ENCODE measurements around the gene PDK4.
"Not testable (repeated sequence)": the region's sequence is repeated elsewhere in the genome, so short reads cannot be mapped to it uniquely, and the experiment has no call there.

PDK4 gene

DNA sequence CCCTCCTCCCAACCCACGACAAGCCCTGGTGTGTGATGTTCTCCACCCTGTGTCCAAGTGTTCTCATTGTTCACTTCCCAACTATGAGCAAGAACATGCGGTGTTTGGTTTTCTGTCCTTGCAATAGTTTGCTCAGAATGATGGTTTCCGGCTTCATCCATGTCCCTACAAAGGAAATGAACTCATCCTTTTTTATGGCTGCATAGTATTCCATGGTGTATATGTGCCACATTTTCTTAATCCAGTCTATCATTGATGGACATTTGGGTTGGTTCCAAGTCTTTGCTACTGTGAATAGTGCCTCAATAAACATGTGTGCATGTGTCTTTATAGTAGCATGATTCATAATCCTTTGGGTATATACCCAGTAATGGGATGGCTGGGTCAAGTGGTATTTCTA is 8.5 kb upstream of the PDK4 start:
- DNase-seq (ENCODE audit: low read depth), result not testable (repeated sequence)

DNA sequence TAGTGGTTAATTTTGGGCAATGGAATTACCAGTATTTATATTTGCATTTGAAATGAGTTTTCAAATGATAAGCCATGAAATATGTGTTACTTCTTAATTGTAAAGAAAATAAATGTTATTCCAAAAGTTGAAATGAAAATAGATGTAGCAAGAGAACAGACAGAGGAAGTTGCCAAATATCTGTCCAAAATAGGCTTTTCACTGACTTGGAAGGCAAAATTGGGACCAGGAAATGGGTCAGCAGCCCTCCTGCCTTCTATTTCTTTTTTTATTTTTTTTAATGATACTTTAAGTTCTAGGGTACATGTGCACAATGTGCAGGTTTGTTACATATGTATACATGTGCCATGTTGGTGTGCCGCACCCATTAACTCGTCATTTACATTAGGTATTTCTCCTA is 8.1 kb upstream of the PDK4 start:
- DNase-seq (ENCODE audit: low read depth), result not testable (repeated sequence)

DNA sequence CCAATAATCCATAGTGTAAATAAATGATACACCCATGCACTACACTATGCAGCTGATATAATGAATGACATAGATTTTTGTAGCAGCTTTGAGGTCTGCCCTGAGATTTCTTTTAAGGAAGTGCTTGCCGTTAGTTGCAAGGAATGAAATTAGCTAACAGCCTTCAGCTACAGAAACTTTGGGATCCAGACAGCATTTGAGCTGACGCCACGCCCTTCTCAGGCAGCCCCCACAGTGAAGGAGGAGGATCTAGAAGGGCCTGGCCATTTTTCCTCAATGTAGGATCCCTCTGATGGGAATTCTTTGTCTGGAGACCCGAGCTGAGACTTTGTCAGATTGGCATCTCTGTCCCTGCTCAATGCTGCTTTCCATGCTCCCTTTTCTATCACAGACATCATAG is 6.1 kb upstream of the PDK4 start:
- no peak for DNase-seq (ENCODE audit: low read depth)

DNA sequence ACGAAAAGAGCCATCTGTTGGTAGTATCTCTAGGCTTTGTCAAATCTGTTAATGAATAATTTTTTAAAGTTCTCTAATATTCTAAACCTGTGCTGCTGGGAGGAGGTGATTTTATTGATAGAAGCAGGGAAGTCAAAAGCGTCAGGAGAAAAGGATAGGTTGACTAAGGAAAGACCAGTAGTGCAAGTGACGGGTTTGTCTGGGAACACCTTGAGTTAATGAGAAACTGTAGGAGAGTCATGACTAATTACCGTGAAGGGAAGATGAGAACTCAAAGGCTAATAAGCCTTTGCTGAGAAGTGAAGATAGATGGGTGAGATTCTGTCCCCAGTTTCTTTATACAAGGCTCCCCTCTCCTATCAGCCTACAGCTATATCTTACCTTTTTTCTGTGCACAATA is 5.0 kb upstream of the PDK4 start:
- DNase-seq (ENCODE audit: low read depth), result no peak

DNA sequence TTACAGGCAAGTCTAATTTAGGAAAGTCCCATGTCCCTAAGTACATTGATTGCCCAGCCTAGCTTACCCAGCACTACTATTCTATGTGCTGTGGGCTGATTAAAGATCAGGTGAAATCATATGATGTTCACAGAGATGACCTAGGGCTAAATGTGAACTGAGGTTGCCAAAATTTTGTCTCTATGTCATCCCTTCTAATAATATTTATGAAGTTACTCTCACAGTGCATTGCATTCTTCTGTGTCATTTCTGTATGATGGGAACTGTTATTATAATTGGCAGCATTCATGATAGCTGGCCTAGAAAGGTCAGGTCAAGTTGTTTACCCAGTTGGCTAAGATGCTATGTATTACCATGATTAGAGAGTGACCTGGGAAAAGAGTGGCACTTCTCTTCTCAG is 2.8 kb upstream of the PDK4 start:
- DNase-seq (ENCODE audit: low read depth), result no peak

DNA sequence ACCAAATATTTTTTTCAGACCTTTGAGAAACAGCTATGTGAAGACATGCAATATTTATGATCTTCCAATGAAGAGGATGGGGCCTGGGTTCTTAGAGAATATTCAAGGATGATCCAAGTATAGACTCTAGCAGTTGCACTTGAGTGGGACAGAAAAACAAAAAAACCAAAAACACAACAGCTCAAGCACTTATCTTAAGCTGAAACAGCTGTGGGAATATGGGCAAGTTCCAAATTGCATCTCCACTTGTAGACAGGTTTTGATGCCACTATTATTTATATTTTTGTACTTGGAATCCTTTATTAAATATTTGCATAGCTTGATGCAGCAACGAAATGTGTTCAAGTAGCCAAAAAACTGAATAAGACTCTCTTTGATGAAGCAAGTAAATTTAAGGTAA is 2.2 kb upstream of the PDK4 start:
- no peak for DNase-seq (ENCODE audit: low read depth)

DNA sequence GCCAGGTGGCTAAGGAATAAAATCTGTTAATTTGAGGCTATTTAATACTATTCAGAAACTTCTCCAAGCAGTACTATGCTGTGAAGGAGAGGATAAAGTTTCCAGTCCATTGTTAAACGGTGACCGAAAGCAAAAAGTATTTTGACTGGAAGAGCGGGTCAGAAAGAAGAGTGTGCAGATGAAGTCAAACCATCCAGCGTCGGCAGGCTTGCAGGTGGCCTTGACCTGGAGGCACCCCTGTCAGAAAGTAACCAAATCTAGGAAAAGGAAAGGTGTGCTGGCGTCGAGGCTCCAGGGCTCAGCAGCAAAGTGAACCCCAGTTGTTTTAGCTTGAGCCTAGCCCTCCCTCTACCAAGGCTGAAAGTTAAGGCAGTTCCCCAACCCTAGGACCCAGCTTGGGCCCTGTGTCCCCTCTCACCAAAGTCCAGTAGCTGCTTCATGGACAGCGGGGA is 544 bp downstream of the PDK4 start:
- DNase-seq (ENCODE audit: low read depth), result no peak

DNA sequence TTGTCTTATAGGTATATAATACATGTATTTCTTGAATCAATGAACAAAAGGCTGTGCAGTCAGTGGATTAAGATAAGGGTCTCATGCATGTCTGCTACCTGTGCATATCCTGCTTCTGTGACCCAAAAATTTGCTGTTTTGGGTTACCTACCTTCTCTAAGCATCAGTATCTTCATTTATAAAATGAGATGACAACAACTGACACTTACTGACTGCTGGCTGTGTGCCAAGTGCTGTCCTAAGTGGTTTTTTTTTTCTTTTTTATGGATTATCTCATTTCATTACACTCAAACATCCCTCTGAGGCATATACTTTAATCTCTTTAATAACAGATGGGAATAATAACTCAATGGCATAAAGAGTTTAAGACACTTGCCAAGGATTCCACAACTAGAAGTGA is 2.1 kb downstream of the PDK4 start:
- no peak for DNase-seq (ENCODE audit: low read depth)

DNA sequence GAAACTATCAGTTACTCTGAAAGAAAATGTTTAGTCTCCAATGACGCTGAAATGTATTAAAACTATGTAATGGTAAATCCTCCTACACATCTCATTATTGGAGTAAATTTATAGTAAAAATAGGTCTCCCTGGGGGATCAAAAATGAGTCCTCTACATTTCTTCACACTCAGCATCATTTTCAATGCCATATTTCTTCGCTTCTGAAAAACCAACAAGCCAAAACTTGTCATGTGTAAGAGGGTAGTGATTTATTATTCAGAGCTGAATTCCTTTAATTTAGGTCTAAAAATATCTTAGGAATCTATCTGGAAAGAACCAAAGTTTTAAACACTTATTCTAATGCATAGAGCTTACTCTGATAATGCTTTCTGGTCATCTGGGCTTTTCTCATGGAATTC is 3.0 kb downstream of the PDK4 start:
- no peak for DNase-seq (ENCODE audit: low read depth)

DNA sequence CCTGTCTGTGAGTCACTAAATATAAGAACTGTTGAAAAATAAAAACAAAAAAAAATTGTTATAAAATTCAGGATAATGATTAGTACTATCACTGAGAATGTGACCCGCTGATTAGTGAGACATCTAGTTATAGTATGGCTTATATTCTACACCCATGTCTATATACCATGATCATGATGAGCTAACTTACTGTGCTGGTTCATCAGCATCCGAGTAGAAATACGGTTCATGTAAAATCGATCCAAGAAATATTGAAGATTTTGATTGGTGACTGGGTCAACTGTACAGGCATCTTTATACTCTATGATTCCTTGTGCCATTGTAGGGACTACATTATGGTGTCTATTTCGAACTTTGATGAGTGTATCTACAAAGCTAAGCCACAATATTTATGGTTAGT is 3.7 kb downstream of the PDK4 start:
- no peak for DNase-seq (ENCODE audit: low read depth)

DNA sequence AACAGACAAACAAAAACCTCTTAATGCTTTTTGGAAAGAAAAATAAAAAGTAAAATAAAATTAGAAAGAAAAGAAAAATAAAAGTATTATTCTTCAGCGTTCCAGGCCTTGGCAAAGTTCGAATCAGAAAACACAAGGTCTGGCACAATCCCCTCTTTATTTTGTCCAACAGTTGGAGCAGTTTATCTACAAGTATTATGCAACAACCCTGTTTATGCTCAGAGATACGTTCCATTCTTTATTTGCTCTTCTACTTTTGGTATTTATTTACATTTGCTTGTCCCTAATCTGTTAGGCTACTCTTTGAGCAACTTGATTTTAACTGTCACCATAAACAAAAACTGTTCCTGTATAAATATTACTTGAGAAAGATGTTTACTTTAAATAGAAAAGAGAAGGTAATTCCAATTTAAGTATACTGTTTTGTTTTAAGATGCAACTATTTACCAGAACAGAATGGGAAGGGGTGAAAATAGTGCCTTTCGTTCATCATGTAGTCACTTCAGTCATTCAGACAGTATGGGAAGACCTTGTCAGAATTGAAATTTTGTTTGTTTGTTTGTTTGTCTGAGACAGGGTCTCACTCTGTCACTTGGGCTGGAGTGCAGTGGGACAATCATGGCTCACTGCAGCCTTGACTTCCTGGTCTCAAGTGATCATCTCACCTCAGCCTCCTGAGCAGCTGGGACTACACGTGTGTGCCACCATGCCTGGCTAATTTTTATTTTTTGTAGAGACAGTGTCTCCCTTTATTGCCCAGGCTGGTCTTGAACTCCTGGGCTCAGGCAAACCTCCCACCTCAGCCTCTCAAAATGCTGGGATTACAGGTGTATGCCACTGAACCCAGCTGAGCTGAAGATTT is 5.7 kb downstream of the PDK4 start:
- DNase-seq (ENCODE audit: low read depth), result no peak

DNA sequence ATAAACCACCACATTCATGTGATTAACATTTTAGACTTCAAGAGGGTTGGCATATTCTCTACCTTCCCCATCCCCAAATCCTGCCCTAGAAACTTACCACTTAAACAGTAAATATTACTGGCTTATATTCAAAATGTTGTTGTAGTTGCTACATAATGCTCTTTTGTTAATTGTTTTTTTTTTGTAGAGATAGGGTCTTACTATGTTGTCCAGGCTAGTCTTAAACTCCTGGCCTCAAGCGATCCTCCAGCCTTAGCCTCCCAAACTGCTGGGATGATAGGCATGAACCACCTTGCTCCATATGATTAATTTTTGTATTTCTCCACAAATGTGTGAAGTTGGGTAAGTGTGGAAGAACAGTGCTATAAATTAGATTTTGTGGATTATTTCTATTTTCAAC is 6.5 kb downstream of the PDK4 start:
- no peak for DNase-seq (ENCODE audit: low read depth)

DNA sequence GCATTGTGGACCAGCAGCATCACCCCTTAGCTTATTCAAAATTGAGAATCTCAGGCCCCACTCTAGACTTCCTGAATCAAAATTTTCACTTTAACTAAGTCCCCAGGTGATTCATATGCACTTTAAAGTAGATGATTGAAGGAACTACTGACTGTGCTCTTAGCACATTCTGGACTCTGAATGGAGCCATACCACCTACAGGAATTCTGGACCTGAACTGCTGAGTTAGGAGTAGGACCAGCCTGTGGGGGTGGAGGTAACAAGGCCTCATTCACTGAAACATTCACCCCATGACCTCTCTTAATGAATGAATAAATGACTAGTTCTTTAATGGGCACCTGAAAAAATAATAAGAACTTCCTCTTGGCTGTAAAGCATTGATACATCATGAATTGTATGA is 7.3 kb downstream of the PDK4 start:
- no peak for DNase-seq (ENCODE audit: low read depth)

DNA sequence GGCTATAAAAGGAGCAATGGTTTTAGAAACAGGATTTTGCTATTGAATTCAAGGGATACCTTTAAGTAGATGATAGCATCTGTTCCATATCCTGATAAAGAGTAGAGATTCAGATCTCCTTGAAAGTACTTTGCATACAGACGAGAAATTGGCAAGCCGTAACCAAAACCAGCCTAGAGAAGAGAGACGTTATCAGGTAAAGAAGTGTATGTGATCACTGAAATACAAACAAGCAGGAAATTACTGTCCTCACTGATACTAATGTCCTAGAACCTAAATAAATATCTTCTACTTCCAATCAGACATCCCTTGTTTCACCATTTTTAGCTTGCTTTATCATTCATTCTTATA is 9.4 kb downstream of the PDK4 start:
- no peak for DNase-seq (ENCODE audit: low read depth)

DNA sequence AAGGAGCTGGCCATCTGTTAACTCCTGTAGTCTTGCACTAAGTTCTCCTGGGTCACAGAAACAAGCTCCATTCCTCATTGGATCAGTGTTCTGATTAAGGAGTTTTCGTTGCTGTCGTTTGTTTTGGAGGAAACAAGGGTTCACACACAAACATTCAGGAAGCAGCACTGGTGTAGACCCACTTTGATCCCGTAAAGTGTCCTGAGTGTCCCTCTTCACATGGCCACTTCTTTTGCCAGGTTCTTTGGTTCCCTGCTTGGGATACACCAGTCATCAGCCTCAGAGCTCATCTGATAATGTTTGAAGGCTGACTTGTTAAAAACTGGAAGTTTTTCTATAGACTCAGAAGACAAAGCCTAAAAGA is 10.9 kb downstream of the PDK4 start:
- DNase-seq (ENCODE audit: low read depth), result no peak

DNA sequence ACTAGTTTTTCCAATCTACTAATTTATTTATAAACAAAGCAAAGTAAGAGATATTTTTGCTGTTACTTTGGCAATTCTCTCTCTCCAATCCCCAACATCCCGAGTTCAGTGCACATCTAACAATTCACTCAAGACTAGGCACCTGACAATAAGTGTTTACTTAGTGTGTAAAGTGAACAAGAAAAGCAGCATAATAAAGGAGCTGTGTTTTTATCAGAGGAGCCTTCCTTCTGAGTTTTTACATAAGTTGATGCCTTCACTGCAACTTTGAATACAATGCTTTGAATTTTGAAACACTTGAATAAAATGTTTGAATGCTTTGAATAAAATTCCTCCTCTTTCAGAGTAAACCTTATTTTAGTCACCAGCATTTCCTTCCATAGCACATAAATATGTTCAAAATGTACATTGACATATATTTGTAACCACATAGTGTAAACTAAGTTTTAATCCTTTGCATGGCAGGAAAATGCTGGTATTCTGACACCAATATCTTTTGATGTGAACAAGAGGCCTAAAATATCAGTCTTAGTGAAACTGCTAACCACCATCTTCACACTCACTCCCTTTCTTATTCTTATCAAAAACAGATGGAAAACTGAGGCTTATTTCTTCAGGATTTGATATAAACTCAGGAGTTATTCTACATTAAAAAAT is 11.4 kb downstream of the PDK4 start:
- no peak for DNase-seq (ENCODE audit: low read depth)

DNA sequence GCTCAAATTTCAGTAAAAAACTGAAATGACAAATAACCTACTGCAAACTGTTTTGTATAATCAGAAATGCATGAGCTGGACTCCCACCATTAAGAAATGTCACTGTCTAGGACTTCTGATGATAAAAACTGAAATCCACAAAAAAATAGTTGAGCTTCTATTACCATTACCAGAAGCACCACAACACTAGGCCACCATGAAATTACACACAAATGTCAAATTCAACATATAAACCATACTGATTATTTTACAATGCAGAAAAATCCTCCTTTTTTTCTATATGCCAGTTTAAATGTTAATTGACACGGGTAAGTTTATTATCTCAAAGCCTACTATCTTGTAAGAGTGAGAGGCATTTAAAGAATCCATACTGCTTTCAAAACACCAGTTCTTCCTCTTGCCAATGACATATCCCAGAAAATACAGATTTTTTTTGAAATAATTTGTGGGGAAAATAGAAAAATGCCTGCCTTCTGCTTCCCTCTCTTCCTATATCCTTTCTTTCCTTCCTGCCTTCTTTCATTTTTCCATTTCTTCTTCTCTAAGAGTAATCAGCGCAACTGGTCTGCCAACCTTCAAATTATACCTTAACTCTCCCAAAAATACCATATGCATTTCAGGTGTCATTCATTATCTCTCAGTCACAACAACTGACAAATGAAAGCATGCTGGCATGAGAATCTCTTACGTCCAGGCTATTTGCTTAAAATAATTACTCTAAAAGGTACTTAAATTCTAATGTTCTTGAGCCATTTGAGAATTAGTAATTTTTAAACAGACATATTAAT is 12.3 kb downstream of the PDK4 start:
- DNase-seq (ENCODE audit: low read depth), result no peak

DNA sequence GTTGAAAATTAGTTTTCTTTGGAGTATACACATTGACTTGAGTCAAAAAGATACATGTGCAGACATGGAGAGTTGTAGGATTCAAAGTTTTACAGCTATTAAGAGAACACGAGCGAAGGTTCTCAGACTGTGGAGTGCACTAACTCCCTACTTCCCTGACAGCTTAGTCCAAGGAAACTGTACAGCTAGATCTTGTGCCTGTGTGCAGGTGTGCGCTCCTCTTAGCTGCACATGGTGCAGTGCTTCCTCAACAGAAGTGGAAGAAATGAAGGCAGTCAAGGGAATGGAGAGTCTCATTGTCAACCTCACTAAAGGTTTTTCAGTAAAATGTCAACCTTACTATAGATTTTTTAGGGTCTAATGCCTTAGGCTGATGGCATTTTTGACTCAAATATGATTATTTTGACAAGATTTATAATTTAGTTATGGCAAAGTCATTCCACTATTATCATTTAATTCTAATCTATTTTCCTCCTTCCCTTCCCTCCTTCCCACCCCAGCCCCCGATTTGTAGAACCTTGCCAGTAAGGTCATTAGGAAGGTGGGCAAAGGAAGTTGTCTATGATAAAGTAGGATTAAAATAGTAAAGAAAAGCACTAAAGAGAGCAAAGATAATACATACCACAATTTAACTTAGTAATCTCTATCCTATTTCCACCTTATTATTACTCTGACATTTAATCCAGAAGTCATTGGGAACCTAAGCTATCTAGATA is 13.6 kb downstream of the PDK4 start:
- no peak for DNase-seq (ENCODE audit: low read depth)

DNA sequence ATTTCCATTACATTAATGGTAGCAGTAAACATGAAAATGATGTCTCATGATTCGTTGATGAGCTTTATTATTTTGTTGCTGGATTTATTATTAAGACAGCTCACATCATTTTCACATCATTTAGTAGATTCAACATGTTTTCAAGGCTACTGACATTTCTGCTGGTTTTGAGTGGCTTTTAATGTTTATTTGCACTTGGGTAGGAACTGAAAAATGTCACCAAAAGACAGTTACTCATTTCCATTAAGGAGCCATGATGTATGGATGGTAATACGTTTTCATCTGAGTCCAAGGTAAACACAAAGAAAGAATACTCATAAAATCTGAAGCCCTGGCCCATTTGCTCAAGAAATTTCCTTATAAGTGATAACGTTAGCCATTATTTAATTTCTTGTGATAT is 14.8 kb downstream of the PDK4 start:
- no peak for DNase-seq (ENCODE audit: low read depth)

DNA sequence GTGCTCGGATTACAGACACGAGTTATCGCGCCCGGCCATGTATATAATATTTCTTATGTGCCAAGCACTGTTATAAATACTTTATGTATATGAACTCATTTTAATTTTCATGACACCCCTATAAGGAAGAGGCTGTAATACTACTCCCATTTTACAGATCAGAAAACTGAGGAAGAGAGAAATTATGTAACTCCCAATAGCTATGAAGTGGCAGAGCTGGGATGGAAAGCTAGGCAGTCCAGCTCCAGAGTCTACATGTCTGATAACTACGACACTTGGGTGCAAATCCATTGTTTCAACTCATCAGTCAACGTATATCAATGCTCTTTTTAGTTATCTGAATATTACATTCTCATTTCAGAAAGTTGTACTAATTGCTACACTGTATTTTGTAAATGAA is 17.0 kb downstream of the PDK4 start:
- no peak for DNase-seq (ENCODE audit: low read depth)

DNA sequence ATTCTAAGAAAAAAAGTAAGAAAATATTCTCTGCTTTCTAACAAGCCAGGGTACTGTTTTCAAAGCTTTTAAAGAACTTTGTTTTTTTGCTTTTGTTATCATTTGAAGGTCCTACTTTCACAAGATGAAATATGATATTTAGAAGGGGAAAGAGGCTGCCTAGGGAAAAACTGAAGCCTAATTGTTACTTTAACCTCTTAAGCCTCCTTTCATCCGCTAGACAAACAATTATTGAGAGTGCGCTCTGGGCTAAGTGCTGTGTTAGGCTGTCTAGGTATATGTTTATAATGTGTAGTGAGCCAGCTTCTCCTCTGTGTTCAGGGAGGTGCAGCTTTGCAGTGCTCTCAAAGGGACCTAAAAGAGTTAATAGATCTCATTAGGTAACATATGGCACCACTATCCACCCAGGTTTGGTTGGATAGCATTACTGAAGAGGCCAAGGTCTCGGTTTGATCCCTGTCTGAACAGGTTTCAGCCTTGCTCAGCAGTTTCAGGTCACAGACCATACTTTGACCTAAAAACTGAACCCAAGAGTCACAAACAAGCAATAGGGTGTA is 17.9 kb downstream of the PDK4 start:
- no peak for DNase-seq (ENCODE audit: low read depth)

DNA sequence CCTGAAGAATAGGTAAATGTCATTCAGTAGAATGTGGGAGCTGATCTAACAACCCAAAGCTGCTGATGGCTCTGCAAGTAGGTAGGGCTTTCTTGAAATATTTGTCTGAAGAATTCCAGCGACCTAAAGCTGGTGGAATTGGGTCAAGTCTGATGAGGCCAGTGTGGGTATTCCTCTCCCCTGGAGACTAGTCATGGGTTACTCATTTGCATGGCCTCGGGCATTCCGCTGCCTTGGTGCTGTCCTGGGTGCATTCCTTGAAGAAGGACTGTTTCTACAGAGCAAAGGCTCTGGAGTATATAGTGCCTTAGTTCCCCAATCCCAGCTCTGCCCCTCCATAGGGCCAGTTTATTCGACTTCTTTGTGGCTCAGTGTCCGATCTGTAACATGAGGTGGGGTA is 19.2 kb downstream of the PDK4 start:
- no peak for DNase-seq (ENCODE audit: low read depth)

All from stimulated activated CD8-positive, alpha-beta memory T cell treated with anti-CD3 and anti-CD28 coated beads, Interleukin-12 subunit alpha, Interleukin-12 subunit beta, amount 100 ng/mL, for 1 hour (primary cell).